Measurements from ENCODE around the gene FOXL1. TPM values are rescaled to one million over a fixed set of nuclear protein-coding genes. Genes with fewer than 3 reads are reported as not detected.

The FOXL1 gene
- total RNA-seq, 4 donors from 2014 or later, result under 0.01 to 3.2 (median 0.76) TPM; not detected in 1

DNA sequence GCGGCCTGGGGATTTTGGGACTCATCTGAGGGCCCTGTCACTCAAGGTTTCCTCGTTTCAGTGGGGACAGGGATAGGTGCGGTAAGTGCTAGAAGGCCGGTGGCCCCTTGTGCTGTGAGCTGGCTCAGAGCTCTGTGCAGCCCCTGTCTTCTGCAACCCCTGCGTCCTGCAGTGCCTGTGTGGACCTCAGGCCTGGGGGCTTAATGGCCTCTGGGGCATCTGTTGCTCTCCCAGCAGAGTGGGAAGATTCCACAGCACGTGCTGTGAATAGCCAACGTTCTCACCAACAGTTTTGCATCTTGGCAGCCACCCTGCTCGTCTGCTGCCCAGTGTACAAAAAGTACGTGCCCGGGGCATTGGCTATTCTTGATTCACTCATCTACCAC is 6.8 kb upstream of the FOXL1 start:
- Histone ChIP-seq H3K27me3 (peaks cover 10 to 40% of the 10 kb centered on the region in 2 donors), H3K27ac (no peak overlapping the region)
- intact Hi-C loops (cut with DNase I; ENCODE audit: low total_unique reads), result no loop called here

DNA sequence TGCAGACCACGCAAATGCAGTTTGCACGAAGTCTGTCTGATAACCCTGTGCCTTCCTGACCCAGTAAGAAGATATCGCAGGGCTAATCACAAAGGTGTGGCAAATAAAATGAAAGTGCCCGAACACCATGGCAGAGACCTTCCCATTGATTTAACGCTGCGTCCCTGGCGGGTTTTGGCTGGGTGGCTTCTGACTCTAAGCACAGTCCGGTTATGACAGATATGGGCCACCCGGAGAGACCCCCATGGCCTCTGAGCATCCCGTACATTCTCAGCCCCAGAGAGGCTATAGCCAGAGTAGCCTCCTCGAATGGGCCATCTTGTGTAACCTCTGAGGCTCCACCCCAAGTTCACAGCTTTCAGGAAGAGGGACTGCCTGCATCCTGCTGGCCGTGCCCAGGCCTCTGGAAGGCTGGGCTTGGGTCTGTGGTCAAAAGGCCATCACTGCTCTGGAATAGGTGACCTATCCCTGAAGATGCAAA is 6.3 kb upstream of the FOXL1 start:
- Histone ChIP-seq H3K27me3 (peaks cover 8 to 46% of the 10 kb centered on the region in 2 donors), H3K4me1 (no peaks in the 10 kb centered on the region), H3K9me3 (no peaks in the 10 kb centered on the region), H3K27ac (no peak overlapping the region), H3K4me3 (no peak overlapping the region), H3K36me3 (no peaks in the 10 kb centered on the region)
- TF ChIP-seq, protein P1, sequence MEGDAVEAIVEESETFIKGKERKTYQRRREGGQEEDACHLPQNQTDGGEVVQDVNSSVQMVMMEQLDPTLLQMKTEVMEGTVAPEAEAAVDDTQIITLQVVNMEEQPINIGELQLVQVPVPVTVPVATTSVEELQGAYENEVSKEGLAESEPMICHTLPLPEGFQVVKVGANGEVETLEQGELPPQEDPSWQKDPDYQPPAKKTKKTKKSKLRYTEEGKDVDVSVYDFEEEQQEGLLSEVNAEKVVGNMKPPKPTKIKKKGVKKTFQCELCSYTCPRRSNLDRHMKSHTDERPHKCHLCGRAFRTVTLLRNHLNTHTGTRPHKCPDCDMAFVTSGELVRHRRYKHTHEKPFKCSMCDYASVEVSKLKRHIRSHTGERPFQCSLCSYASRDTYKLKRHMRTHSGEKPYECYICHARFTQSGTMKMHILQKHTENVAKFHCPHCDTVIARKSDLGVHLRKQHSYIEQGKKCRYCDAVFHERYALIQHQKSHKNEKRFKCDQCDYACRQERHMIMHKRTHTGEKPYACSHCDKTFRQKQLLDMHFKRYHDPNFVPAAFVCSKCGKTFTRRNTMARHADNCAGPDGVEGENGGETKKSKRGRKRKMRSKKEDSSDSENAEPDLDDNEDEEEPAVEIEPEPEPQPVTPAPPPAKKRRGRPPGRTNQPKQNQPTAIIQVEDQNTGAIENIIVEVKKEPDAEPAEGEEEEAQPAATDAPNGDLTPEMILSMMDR (IDR thresholded peaks at IDR 0.05), result no peak
- no peak for TF ChIP-seq POLR2A (IDR thresholded peaks at IDR 0.05)
- intact Hi-C loops (cut with DNase I; ENCODE audit: low total_unique reads), result no loop called here
- DNase-seq, result no peak

More for the DNA sequence above, 6.8 kb upstream of the FOXL1 start:
- Histone ChIP-seq H3K4me1 (no peaks in the 10 kb centered on the region), H3K36me3 (no peaks in the 10 kb centered on the region), H3K4me3 (no peak overlapping the region), H3K9me3 (no peaks in the 10 kb centered on the region)
- no peak for DNase-seq
- TF ChIP-seq POLR2A (IDR thresholded peaks at IDR 0.05), result no peak
- TF ChIP-seq, protein P1 (IDR thresholded peaks at IDR 0.05), result no peak

DNA sequence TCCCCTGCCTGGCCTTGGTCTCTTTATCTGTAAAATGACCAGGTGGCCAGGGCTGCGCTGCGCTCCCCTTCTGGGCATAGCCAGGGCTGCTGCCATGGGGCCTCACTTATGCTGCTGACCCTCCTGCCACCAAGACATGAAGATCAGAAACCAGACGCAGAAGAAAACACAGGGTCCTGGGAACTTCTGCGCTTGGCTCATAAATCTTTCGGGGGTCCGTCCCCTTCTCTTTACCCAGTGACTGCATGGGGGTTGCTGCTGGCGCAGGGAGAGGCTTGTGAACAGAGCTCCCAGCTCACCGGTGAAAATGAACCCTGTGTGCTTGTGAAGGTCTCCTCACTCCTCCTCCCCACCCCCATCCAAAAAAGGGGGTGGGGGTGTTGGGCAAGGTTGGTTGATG is 5.7 kb upstream of the FOXL1 start:
- no peak for DNase-seq
- no peak for TF ChIP-seq POLR2A (IDR thresholded peaks at IDR 0.05)
- TF ChIP-seq, protein P1 (IDR thresholded peaks at IDR 0.05), result no peak
- Histone ChIP-seq H3K9me3 (no peaks in the 10 kb centered on the region), H3K4me1 (no peaks in the 10 kb centered on the region), H3K27ac (no peak overlapping the region), H3K27me3 (peaks cover 8 to 49% of the 10 kb centered on the region in 2 donors), H3K4me3 (no peak overlapping the region), H3K36me3 (no peaks in the 10 kb centered on the region)
- intact Hi-C loops (cut with DNase I; ENCODE audit: low total_unique reads), result no loop called here

DNA sequence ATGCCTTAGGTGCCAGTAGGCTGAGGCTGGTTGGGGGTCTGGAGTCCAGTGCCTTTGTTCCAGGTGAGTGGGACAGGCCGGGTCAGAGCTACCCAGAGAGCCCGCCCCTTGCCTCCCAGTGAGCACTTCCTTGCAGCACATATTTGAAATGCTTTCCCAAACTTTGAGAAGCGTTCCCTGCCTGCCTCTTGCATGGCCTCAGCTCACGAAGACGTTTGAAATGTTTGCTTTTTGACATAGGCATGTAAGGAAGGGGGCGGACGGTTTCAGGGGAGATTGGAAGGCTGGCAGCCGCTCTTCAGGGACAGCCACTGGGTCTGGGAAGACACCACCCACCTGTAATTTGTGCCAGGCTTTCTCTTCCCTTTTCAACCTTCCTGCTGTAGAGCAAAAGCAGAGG is 5.1 kb upstream of the FOXL1 start:
- intact Hi-C loops (cut with DNase I; ENCODE audit: low total_unique reads), result no loop called here
- H3K27me3 ChIP-seq, result peaks cover 8 to 55% of the 10 kb centered on the region in 2 donors
- no peak overlapping the region for H3K27ac ChIP-seq
- no peak overlapping the region for H3K4me3 ChIP-seq
- H3K4me1 ChIP-seq, result no peaks in the 10 kb centered on the region
- no peaks in the 10 kb centered on the region for H3K36me3 ChIP-seq
- TF ChIP-seq, protein P1 (IDR thresholded peaks at IDR 0.05), result no peak
- TF ChIP-seq POLR2A (IDR thresholded peaks at IDR 0.05), result no peak
- DNase-seq, result no peak
- H3K9me3 ChIP-seq, result no peaks in the 10 kb centered on the region

DNA sequence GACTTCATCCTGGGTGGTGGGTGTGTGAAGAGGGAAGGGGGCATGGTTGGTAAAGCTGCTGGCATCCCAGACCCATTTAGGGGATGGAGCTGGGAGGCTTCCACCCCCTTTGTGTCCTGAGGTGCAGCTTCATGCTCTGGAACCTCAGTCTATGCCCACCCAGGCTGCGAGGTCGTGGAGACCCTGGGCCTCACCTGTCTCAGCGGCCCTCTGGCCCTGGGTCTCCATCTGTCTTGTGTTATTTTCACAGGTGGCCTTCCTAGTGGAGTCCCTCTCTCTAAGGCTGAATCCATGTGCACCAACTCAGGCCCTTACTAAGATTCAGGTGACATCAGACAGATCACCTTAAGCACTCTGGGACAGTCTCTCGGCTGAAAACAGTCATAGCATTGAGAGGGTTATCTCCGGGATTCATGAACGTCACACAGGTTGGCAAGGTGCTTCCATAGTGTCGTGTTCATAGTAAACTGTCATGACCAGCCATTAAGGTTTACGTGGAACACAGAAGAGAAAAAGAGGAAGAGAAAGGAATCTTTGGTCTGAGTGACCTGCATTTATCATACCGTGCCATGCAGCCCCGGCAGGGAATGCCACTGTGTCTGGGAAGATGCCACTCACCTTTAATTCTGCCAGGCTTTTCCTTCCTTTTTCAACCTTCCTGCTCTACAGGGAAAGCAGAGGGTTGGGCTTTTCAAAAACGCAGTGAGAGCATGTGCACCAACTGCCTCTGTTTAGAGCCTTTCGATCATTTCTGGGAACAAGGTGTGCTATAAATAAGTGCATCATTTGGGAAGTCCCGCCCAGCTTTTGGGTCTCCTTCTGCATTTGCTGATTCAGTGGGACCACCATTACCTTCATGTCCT is 4.5 kb upstream of the FOXL1 start:
- intact Hi-C loops (cut with DNase I; ENCODE audit: low total_unique reads), result no loop called here
- H3K4me1 ChIP-seq, result no peaks in the 10 kb centered on the region

More for the DNA sequence above, 4.5 kb upstream of the FOXL1 start:
- Histone ChIP-seq H3K9me3 (no peaks in the 10 kb centered on the region), H3K36me3 (no peaks in the 10 kb centered on the region), H3K4me3 (no peak overlapping the region), H3K27me3 (peaks cover 5 to 56% of the 10 kb centered on the region in 2 donors), H3K27ac (no peak overlapping the region)
- TF ChIP-seq POLR2A (IDR thresholded peaks at IDR 0.05), result no peak
- TF ChIP-seq, protein P1 (IDR thresholded peaks at IDR 0.05), result no peak
- no peak for DNase-seq

All from uterus (tissue), 4 donors.